Measurements from ENCODE around the gene CDCA7.

DNA sequence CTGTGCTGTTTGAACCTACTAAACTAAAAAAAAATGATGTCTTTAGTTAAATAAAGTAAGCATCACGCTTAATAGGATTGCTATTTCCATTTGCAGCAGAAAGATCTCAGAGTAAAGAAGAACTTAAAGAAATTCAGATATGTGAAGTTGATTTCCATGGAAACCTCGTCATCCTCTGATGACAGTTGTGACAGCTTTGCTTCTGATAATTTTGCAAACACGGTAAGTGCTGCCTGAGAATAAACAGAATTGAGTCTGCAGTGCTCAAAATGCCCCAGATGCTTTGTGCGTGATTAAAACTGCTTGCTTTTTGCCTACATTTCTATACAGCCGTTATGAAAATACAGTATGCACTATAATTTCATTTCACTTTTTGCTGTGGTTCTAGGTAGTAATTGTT, 3.9 kb downstream of the CDCA7 start:
- TF ChIP-seq, protein P1, sequence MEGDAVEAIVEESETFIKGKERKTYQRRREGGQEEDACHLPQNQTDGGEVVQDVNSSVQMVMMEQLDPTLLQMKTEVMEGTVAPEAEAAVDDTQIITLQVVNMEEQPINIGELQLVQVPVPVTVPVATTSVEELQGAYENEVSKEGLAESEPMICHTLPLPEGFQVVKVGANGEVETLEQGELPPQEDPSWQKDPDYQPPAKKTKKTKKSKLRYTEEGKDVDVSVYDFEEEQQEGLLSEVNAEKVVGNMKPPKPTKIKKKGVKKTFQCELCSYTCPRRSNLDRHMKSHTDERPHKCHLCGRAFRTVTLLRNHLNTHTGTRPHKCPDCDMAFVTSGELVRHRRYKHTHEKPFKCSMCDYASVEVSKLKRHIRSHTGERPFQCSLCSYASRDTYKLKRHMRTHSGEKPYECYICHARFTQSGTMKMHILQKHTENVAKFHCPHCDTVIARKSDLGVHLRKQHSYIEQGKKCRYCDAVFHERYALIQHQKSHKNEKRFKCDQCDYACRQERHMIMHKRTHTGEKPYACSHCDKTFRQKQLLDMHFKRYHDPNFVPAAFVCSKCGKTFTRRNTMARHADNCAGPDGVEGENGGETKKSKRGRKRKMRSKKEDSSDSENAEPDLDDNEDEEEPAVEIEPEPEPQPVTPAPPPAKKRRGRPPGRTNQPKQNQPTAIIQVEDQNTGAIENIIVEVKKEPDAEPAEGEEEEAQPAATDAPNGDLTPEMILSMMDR (IDR thresholded peaks at IDR 0.05; ENCODE audit: low read depth, low read length, missing input control) = no peak
- TF ChIP-seq, protein P2, sequence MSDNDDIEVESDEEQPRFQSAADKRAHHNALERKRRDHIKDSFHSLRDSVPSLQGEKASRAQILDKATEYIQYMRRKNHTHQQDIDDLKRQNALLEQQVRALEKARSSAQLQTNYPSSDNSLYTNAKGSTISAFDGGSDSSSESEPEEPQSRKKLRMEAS (IDR thresholded peaks at IDR 0.05) = no peak
- no peak for TF ChIP-seq FOXA1 (IDR thresholded peaks at IDR 0.05)
- no peak for TF ChIP-seq ATF3 (IDR thresholded peaks at IDR 0.05)
- TF ChIP-seq TAF1 (conservative IDR thresholded peaks at IDR 0.05) = no peak
- TF ChIP-seq JUND (IDR thresholded peaks at IDR 0.05) = no peak
- TF ChIP-seq YY1 (IDR thresholded peaks at IDR 0.05) = no peak
- TF ChIP-seq EGR1 (IDR thresholded peaks at IDR 0.05; ENCODE audit: low read depth in 2 of 2) = no peak
